ENCODE results near the gene ADIPOR2. TPM values are rescaled to one million over a fixed set of nuclear protein-coding genes. Genes with fewer than 3 reads are reported as not detected.
A peak's percentile ranks its signal among the peaks of the same experiment; 100 is the strongest.

Gene ADIPOR2
- total and polyA plus RNA-seq, 10 of the 15 experiments (the other 5 are each of a cell fraction or from before 2014, with no cell fraction given), result 8.6 to 65.0 (median 38.0) TPM

- ChIA-PET RAD21 (ENCODE audit: unreplicated experiment) (interaction anchor here (0.7 to 6.5 kb wide), 5 partner anchors 129 to 238 kb away, joined by 3 to 69 read pairs (median 3); no protein-coding TSS in a partner anchor), CTCF (interaction anchor here (0.7 to 9.5 kb wide), 7 partner anchors 28 to 241 kb away, joined by 3 to 434 read pairs (median 4); no protein-coding TSS in a partner anchor), SMC1A (ENCODE audit: uncharacterized antibody, unreplicated experiment) (interaction anchor here (1.3 to 7.6 kb wide), 5 partner anchors 143 to 241 kb away, joined by 3 to 109 read pairs (median 6); no protein-coding TSS in a partner anchor), POLR2A (interaction anchor here (1.1 to 1.5 kb wide), 2 partner anchors 144 to 160 kb away, joined by 3 to 6 read pairs; no protein-coding TSS in a partner anchor)
- Histone ChIP-seq H3K4me2 (ENCODE audit: control insufficient read depth, insufficient read depth) (peak overlapping the region; percentile 100), H3K36me3 (ENCODE audit: control insufficient read depth in 2 of 2, insufficient read depth in 2 of 2, low read length in 1 of 2) (no peaks in the 10 kb centered on the region; a peak in 1 of 4 replicates), H2AFZ (ENCODE audit: control insufficient read depth, low read depth, low read length) (peak overlapping the region; percentile 92), H3K79me2 (ENCODE audit: control insufficient read depth, insufficient read depth, low read length) (no peaks in the 10 kb centered on the region; the same call in 1 of the 2 replicates), H3K27me3 (replicated peaks in 1 of 2; ENCODE audit: control insufficient read depth in 2 of 2, insufficient read depth in 2 of 2, low read length in 1 of 2) (no peaks in the 10 kb centered on the region), H3K27ac (ENCODE audit: control insufficient read depth, insufficient read depth) (peak overlapping the region; percentile 62), H3K9ac (ENCODE audit: control insufficient read depth, insufficient read depth, low read length) (peak overlapping the region; percentile 81), H3K9me3 (replicated peaks; ENCODE audit: control insufficient read depth, insufficient read depth, low read length) (no peaks in the 10 kb centered on the region), H3K4me1 (ENCODE audit: control insufficient read depth, insufficient read depth, low read length) (peaks cover 7% of the 10 kb centered on the region), H4K20me1 (ENCODE audit: control insufficient read depth, insufficient read depth) (no peaks in the 10 kb centered on the region), H3K4me3 (peak overlapping the region; percentile 62)
- in situ Hi-C loops (cut with MboI) (no loop called here), intact Hi-C loops (cut with micrococcal nuclease; ENCODE audit: unreplicated experiment) (loop anchor here (1.0 to 10.0 kb wide), 5 partner anchors 137 to 786 kb away; no protein-coding TSS in a partner anchor)
- peak; percentile 84 for FAIRE-seq
- 4% methylated on average over 45 of the region's 45 CpGs for WGBS (ENCODE audit: insufficient coverage, insufficient replicate concordance, low lambda C conversion rate, missing lambda C conversion rate)
- peak; percentile 96 for ATAC-seq
- DNase-seq (ENCODE audit: low read depth, low spot score), result peak; percentile 73
- no TSS peak for BruUV-seq (replicated peaks)
- TF ChIP-seq CBFB (IDR thresholded peaks at IDR 0.05; ENCODE audit: low read depth) (no peak), ZNF24 (IDR thresholded peaks at IDR 0.05) (peak; percentile 77), ZNF384 (IDR thresholded peaks at IDR 0.05; ENCODE audit: borderline replicate concordance, low read depth, low read length) (no peak), CREB1 (IDR thresholded peaks at IDR 0.05; ENCODE audit: low read depth) (no peak), TARDBP (IDR thresholded peaks at IDR 0.05; ENCODE audit: borderline replicate concordance) (no peak), ESRRA (IDR thresholded peaks at IDR 0.05; ENCODE audit: low read length) (0 out of 2 replicates have a peak, but pooled peaks have one; percentile 9), POU2F2 (IDR thresholded peaks at IDR 0.05; ENCODE audit: borderline replicate concordance, low read depth, low read length) (peak; percentile 44; the same call in 1 of the 3 replicates), DPF2 (IDR thresholded peaks at IDR 0.05) (peak; percentile 68), NRF1 (conservative IDR thresholded peaks at IDR 0.05; ENCODE audit: low read depth, low read length) (no peak), EZH2 (IDR thresholded peaks at IDR 0.05; ENCODE audit: borderline replicate concordance, control insufficient read depth, low read depth, low read length) (no peak), SUPT20H (IDR thresholded peaks at IDR 0.05; ENCODE audit: borderline replicate concordance, control insufficient read depth, low read depth, low read length) (no peak), FOXK2 (IDR thresholded peaks at IDR 0.05) (no peak; the same call in 1 of the 2 replicates), NR2C1 (IDR thresholded peaks at IDR 0.05) (0 out of 2 replicates have a peak, but pooled peaks have one; percentile 38), IKZF2 (IDR thresholded peaks at IDR 0.05) (peak in 1 of 2 experiments; percentile 14; a peak in 1 of 4 replicates), BHLHE40 (IDR thresholded peaks at IDR 0.05; ENCODE audit: borderline replicate concordance in 1 of 2, low read depth in 2 of 2, low read length in 1 of 2) (peak; percentile 56 to 80; a peak in 3 of 4 replicates), SMARCA5 (IDR thresholded peaks at IDR 0.05) (peak; percentile 98), REST (IDR thresholded peaks at IDR 0.05; ENCODE audit: low read depth, low read length) (no peak), RFX5 (IDR thresholded peaks at IDR 0.05; ENCODE audit: low read depth, low read length) (no peak)
- TF ChIP-seq, protein P1, sequence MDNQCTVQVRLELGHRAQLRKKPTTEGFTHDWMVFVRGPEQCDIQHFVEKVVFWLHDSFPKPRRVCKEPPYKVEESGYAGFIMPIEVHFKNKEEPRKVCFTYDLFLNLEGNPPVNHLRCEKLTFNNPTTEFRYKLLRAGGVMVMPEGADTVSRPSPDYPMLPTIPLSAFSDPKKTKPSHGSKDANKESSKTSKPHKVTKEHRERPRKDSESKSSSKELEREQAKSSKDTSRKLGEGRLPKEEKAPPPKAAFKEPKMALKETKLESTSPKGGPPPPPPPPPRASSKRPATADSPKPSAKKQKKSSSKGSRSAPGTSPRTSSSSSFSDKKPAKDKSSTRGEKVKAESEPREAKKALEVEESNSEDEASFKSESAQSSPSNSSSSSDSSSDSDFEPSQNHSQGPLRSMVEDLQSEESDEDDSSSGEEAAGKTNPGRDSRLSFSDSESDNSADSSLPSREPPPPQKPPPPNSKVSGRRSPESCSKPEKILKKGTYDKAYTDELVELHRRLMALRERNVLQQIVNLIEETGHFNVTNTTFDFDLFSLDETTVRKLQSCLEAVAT (IDR thresholded peaks at IDR 0.05), result 0 out of 2 replicates have a peak, but pooled peaks have one; percentile 15
Observed at GRCh38 chr12:1795785-1796514, 105.1 kb downstream of the ADIPOR2 start.

All from GM12878 (cell line).